ENCODE measurements around the gene RAD51B. TPM values are rescaled to one million over a fixed set of nuclear protein-coding genes. Genes with fewer than 3 reads are reported as not detected.

Gene RAD51B
- total and polyA plus RNA-seq, 2 experiments from 2014 or later: 11.7 to 17.8 TPM

DNA sequence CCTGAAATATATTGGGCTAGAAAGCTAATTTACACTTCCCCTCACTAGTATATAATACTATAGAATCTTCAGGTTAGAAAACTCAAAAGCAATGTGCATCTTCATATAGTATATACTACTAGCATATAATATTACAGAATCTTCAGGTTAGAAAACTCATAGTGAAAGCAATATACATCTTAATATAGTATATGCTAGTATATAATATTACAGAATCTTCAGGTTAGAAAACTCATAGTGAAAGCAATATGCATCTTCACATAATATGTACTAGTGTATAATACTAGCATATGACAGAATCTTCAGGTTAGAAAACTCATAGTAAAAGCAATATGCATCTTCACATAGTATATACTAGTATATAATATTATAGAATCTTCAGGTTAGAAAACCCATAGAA lies 643.7 kb downstream of the RAD51B start:
- no peaks in the 10 kb centered on the region for H3K9me3 ChIP-seq (ENCODE audit: low read depth)
- no peaks in the 10 kb centered on the region for H3K4me1 ChIP-seq (ENCODE audit: low read depth)
- no peak for DNase-seq (ENCODE audit: low read depth in 1 of 2, low spot score in 1 of 2)
- H3K4me3 ChIP-seq: no peak overlapping the region
- no peaks in the 10 kb centered on the region for H3K27me3 ChIP-seq
- H3K27ac ChIP-seq: no peak overlapping the region
- TF ChIP-seq, protein P1, sequence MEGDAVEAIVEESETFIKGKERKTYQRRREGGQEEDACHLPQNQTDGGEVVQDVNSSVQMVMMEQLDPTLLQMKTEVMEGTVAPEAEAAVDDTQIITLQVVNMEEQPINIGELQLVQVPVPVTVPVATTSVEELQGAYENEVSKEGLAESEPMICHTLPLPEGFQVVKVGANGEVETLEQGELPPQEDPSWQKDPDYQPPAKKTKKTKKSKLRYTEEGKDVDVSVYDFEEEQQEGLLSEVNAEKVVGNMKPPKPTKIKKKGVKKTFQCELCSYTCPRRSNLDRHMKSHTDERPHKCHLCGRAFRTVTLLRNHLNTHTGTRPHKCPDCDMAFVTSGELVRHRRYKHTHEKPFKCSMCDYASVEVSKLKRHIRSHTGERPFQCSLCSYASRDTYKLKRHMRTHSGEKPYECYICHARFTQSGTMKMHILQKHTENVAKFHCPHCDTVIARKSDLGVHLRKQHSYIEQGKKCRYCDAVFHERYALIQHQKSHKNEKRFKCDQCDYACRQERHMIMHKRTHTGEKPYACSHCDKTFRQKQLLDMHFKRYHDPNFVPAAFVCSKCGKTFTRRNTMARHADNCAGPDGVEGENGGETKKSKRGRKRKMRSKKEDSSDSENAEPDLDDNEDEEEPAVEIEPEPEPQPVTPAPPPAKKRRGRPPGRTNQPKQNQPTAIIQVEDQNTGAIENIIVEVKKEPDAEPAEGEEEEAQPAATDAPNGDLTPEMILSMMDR (IDR thresholded peaks at IDR 0.05; ENCODE audit: low read depth, low read length): no peak
- H3K36me3 ChIP-seq: no peaks in the 10 kb centered on the region

DNA sequence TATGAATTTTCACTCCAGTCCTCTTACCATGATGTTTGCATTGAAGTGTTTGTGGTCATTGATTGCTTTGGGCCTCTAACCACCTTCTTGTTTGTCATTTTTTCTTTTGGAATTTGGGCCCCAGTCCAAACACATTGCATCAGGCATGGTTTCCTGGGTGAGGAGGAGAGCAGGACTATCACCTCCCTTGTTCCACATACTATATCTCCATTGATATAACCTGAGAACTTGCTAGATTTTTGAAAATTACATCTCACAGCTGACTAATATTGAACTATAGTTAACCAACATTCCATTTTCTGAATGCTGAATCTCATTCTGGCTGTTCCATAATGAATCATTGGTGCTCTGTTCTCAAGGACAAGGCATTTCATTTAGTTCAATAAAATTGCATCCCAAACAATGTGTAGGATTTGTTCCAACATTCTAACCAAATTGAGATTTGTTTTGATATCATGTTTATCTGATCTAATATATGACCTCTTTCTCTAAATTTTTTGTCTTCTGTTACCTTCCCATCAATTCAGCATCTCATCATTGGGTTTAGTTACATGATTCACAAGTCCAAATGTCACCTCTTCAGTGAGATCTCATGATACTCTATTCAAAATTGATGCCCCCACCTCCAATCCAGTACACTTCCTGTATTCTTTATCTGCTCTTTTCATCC lies 644.3 kb downstream of the RAD51B start:
- no peak for DNase-seq (ENCODE audit: low read depth in 1 of 2, low spot score in 1 of 2)
- Histone ChIP-seq H3K9me3 (ENCODE audit: low read depth) (no peaks in the 10 kb centered on the region), H3K36me3 (no peaks in the 10 kb centered on the region), H3K27me3 (no peaks in the 10 kb centered on the region), H3K27ac (no peak overlapping the region), H3K4me1 (ENCODE audit: low read depth) (no peaks in the 10 kb centered on the region), H3K4me3 (no peak overlapping the region)
- TF ChIP-seq, protein P1 (IDR thresholded peaks at IDR 0.05; ENCODE audit: low read depth, low read length): no peak

DNA sequence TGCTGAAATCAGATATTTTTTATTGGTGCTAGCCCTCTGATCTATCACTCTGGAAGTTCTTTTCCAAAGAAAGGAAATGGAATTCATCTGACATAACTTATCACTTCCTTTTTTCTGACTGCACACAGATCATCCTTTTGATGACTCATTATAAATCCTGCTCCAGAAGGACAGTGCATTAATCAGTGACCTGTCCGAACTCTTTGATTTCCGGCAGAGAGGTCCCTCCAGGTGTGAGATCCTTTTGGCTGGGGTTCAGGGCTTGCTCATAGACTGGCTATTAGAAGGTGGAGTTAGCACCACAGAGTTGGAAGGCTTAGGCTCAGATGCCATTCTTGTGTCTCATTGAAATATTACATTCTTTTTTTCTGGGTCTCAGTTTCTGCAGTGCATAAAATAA lies 645.1 kb downstream of the RAD51B start:
- no peaks in the 10 kb centered on the region for H3K36me3 ChIP-seq
- TF ChIP-seq, protein P1 (IDR thresholded peaks at IDR 0.05; ENCODE audit: low read depth, low read length): no peak
- H3K4me1 ChIP-seq (ENCODE audit: low read depth): no peaks in the 10 kb centered on the region
- no peak overlapping the region for H3K27ac ChIP-seq
- no peaks in the 10 kb centered on the region for H3K9me3 ChIP-seq (ENCODE audit: low read depth)
- no peak overlapping the region for H3K4me3 ChIP-seq
- DNase-seq (ENCODE audit: low read depth in 1 of 2, low spot score in 1 of 2): no peak
- H3K27me3 ChIP-seq: no peaks in the 10 kb centered on the region

DNA sequence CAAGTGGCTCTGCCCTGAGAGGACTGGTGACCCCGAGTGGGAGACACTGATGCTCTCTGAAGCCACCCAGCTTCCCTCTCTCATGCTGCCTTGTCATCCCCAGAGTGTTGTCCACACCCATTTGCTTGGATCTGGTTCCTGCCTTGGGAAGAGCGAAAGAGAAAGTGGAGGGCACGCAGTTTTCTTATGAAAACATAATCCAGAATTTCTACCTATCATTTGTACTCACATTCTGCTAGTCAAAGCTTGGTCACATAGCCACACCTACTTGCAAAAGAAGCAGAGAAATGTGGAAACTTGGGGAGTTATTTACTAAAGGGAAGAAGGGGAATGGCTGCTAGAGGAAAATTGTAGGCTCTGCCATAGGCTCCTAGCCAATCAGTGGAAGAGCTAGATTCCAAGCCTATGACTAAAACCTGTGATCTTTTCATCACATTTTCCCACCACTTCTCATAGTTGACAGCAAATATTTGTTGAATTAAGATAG lies 647.0 kb downstream of the RAD51B start:
- Histone ChIP-seq H3K27me3 (no peaks in the 10 kb centered on the region), H3K4me1 (ENCODE audit: low read depth) (no peaks in the 10 kb centered on the region), H3K4me3 (no peak overlapping the region), H3K9me3 (ENCODE audit: low read depth) (no peaks in the 10 kb centered on the region), H3K36me3 (no peaks in the 10 kb centered on the region), H3K27ac (no peak overlapping the region)
- TF ChIP-seq, protein P1 (IDR thresholded peaks at IDR 0.05; ENCODE audit: low read depth, low read length): no peak
- DNase-seq (ENCODE audit: low read depth in 1 of 2, low spot score in 1 of 2): peak in 1 of 2 donors; percentile 95

DNA sequence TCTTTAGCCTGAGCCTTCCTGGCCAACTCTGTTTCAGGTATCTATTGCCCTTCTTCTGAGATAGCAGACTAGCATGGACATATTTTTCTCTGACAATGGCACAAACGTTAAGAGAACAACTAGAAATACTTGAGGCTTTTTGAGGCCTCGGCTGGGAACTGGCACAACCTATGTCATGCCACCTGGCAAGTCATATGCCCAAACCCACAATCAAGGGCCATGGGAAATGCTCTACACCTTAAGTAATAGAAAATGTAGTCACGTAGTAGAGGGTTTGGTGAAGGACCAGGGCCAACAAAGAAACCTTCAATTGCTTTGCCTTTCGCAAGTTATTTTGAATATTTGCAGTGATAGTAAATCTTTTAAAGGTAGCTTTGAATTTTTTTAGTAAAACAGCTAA lies 647.8 kb downstream of the RAD51B start:
- H3K4me3 ChIP-seq: no peak overlapping the region
- no peaks in the 10 kb centered on the region for H3K36me3 ChIP-seq
- H3K9me3 ChIP-seq (ENCODE audit: low read depth): no peaks in the 10 kb centered on the region
- H3K27me3 ChIP-seq: no peaks in the 10 kb centered on the region
- TF ChIP-seq, protein P1 (IDR thresholded peaks at IDR 0.05; ENCODE audit: low read depth, low read length): no peak
- no peak overlapping the region for H3K27ac ChIP-seq
- no peaks in the 10 kb centered on the region for H3K4me1 ChIP-seq (ENCODE audit: low read depth)
- DNase-seq (ENCODE audit: low read depth in 1 of 2, low spot score in 1 of 2): no peak
